GM12872 (cell line): ENCODE data around the gene AIG1.

Experiments used
- TF ChIP-seq, protein P1 (sequence below): IDR thresholded peaks from 3 replicates; pipeline ENCODE4 v1.5.1; 2011; ENCODE audit warnings: low read depth, mild to moderate bottlenecking, low read length, moderate library complexity; ENCODE audit not compliant: insufficient read depth

AIG1 gene

GRCh38 chr6:143356101-143356880 lies 295.6 kb downstream of the AIG1 start:
- TF ChIP-seq, protein P1, sequence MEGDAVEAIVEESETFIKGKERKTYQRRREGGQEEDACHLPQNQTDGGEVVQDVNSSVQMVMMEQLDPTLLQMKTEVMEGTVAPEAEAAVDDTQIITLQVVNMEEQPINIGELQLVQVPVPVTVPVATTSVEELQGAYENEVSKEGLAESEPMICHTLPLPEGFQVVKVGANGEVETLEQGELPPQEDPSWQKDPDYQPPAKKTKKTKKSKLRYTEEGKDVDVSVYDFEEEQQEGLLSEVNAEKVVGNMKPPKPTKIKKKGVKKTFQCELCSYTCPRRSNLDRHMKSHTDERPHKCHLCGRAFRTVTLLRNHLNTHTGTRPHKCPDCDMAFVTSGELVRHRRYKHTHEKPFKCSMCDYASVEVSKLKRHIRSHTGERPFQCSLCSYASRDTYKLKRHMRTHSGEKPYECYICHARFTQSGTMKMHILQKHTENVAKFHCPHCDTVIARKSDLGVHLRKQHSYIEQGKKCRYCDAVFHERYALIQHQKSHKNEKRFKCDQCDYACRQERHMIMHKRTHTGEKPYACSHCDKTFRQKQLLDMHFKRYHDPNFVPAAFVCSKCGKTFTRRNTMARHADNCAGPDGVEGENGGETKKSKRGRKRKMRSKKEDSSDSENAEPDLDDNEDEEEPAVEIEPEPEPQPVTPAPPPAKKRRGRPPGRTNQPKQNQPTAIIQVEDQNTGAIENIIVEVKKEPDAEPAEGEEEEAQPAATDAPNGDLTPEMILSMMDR, result no peak

- TF ChIP-seq, protein P1, result no peak
Measured at GRCh38 chr6:143357152-143357551, 296.5 kb downstream of the AIG1 start.

DNA sequence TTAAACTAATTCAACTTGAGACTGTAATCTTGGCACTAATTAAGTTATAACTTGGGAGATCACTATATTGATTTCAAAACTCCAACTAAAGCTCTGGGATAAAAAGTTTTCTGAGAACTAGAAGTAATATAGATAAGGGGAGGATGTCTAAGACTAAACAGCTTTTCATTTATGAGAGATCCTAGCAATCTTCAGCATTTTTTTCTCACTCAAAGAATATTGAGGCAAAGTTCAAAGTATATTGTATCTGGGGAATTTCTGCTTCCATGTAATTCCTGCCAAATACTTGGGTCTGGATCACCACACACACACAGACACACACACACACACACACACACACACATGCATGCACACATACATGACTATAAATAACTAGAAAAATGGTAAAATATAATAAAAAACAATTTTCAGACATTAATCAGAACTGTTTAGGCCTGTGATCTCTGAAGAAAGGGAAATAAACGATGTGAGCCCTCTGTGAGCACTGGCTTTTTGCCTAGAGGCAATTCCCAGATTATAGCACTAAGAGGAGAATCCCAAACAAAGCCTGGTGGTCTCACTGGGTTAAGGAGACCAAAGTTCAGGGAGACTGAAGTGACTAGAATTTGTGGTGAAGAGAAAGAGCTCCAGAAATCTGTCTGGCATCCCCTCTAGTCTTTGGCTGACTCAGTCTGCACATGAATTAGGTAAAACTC lies 297.0 kb downstream of the AIG1 start:
- TF ChIP-seq, protein P1, result no peak

DNA sequence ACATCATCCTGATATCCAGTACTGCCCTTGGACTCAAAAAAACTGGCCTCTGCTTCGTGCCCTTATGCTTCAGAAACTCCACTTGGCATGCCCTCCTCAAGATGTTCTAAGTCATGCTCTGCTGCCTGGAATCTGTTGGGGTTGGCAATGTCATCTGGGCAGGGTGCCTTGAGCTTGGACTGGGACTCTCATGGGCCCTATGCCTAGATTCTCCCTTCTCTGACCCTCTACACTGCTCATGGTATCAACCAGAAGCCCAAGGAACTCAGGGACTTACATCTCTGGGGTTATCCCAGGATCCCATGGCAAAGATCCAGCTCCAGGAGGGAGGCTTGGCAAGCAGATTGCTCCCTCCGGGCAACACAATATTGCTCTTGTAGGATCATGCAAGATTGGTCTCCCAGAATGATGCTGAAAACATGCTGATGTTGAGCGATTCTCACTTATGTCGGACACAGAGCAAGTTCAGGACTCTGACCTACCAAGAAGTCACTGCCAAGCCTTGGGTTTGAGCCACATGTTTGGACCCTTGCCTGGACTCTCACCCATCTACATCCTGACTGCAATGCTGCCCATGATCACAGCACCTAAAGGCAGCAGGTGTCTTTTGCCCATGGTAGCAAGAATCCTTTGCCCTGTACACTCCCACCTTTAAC lies 301.0 kb downstream of the AIG1 start:
- TF ChIP-seq, protein P1, result no peak

DNA sequence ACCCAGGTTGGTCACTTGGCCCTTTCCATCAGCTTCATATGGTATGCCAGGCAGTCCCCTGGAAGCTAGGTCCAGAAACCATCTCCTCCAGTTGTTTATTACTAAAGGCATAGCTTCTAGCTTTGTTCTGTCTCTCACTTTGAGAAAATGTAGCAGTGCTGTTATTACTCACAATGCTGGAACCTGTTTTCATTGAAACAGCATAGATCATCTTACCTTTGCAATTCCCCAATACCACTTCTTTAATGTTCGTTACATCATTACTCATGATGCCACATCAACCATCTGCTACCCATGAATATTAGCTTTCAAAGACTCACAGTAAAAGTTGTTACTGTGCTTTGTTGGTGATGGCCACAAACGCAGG lies 301.5 kb downstream of the AIG1 start:
- TF ChIP-seq, protein P1, result no peak

DNA sequence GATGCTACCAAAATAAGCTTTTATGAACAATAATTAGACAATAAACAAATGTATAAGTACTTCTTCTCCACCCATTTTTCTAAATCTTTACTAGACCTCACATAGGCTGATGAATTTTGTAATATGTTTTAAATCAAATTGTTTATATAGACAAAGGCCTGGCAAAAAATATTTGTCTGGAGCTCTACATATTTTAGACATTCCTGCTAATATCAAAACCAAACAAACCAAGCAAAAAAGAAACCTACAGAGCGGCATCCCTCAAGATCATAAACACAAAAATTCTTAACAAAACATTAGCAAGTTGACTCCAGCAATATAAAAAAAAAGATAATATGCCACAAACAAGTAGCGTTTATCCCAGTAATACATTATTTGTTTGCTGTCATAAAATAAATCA lies 302.6 kb downstream of the AIG1 start:
- TF ChIP-seq, protein P1, result no peak

GRCh38 chr6:143368426-143368825 lies 307.7 kb downstream of the AIG1 start:
- TF ChIP-seq, protein P1, result no peak
